ENCODE data around the gene B3GNT2. TPM values are rescaled to one million over a fixed set of nuclear protein-coding genes. Genes with fewer than 3 reads are reported as not detected.

The B3GNT2 gene
- total RNA-seq, 1 experiment from 2014 or later: 15.8 TPM

DNA sequence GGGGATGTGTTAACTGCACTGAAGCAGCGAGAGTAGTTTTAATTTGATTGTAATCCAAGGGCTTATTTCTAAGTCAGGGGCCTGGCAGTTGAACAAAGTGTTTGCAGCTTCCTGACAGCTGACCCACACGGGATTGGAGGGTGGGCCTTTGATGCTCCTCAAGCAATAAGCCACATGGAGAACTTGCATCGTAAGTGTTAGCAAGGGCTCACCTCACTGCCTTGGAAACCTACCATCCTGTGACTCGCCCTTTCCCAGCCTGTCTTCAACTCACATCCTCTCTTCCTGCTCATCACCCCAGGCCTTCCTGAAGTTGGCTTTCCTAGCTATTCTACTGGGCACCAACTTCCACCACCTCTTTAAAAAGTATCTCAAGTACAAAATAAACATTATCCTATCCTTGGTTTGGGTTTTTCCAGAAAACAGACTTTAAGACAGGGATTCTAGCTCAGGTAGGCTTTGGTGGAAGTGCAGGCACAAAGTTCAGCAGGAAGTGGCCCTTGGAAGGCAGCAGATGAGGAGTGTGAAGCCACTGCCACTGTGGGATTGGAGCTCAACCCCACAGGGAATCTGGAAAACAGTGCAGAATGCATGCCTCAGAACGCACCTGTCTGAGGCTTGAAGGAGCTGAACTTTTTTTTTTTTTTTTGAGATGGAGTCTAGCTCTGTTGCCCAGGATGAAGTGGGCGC is 31.6 kb downstream of the B3GNT2 start:
- peaks cover 9% of the 10 kb centered on the region; the same call in 1 of the 2 replicates for H3K36me3 ChIP-seq

GRCh38 chr2:62229082-62229605 is 33.2 kb downstream of the B3GNT2 start:
- H3K9me3 ChIP-seq (replicated peaks): no peaks in the 10 kb centered on the region
- no peaks in the 10 kb centered on the region for H3K27me3 ChIP-seq
- no peak overlapping the region for H3K27ac ChIP-seq

More for the DNA sequence above, 31.6 kb downstream of the B3GNT2 start:
- no peaks in the 10 kb centered on the region for H3K27me3 ChIP-seq
- no peak overlapping the region for H3K4me3 ChIP-seq
- no peaks in the 10 kb centered on the region for H3K9me3 ChIP-seq (replicated peaks)
- no peak overlapping the region for H3K27ac ChIP-seq
- H3K4me1 ChIP-seq: no peaks in the 10 kb centered on the region
- DNase-seq: no peak

GRCh38 chr2:62231541-62231940 is 35.6 kb downstream of the B3GNT2 start:
- DNase-seq: no peak
- H3K27ac ChIP-seq: no peak overlapping the region
- no peak overlapping the region for H3K4me3 ChIP-seq

More at GRCh38 chr2:62229082-62229605, 33.2 kb downstream of the B3GNT2 start:
- no peaks in the 10 kb centered on the region for H3K4me1 ChIP-seq
- no peaks in the 10 kb centered on the region for H3K36me3 ChIP-seq
- no peak overlapping the region for H3K4me3 ChIP-seq
- no peak for DNase-seq

DNA sequence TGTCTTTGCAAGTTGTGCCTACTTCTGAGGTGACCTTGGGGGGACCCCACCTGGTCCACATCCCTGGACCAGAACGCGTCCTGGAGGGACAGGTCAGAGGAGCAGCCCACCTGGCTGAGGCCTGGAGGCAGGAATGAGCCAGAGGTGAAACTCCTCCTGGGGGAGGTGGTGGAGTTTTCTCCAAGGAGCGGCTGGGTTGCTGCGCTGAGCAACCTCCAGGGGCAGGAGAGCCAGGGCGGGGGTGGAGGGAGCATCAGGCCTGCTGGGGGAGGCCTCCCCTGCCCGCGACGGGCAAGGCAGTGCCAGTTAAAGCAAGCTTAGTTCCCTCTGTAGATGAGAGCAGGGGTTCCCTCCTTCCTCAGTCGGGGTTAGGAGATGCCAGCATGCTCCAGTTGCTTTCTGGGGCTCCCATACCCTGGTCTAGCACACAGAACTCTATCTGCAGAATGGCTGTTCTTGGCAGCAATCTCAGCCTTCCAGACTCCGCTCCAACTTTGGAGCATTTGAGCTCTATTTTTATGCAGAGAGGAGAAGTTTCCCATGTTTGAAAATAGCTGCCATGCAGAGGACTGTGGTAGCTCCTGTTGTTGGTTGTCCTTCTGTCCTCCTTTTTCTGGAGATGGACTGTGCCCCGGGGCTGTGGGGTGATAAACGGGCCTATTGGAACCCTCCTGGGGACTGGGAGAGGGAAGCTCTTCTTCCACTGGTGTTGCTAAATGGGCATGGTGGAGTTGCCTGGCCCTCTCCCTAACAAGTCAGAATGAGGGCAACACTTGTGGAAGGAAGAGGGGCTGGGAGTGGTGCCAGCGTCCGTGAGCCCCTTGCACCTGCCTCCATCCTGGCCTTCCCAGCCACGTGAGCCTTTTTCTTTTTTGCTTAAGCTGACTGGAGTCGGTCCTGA is 39.1 kb downstream of the B3GNT2 start:
- Histone ChIP-seq H3K9me3 (replicated peaks) (no peaks in the 10 kb centered on the region), H3K27ac (no peak overlapping the region), H3K27me3 (no peaks in the 10 kb centered on the region), H3K4me3 (no peak overlapping the region), H3K4me1 (no peaks in the 10 kb centered on the region), H3K36me3 (no peaks in the 10 kb centered on the region)
- no peak for DNase-seq

More at GRCh38 chr2:62231541-62231940, 35.6 kb downstream of the B3GNT2 start:
- Histone ChIP-seq H3K9me3 (replicated peaks) (no peaks in the 10 kb centered on the region), H3K27me3 (no peaks in the 10 kb centered on the region), H3K36me3 (no peaks in the 10 kb centered on the region), H3K4me1 (no peaks in the 10 kb centered on the region)

DNA sequence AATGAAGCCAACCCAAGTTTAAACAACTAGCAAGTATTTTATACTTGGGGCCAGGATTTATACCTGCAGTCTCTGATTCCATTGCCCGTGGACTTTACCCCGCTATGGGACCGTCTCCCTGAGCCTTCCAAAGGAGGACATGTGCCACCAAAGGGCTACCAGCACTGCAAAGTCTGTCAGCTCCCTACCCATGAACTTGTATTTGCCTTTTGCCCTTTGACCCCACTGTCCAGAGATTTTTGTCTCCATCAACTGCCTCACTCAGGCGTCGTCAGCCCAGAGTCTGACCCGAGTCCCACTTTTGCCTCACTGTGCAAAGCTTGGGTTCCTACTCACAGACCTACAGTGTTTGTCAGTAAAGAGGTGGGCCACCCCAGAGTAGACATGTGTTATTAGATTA is 40.6 kb downstream of the B3GNT2 start:
- Histone ChIP-seq H3K4me3 (no peak overlapping the region), H3K27me3 (no peaks in the 10 kb centered on the region), H3K9me3 (replicated peaks) (no peaks in the 10 kb centered on the region), H3K4me1 (no peaks in the 10 kb centered on the region), H3K36me3 (no peaks in the 10 kb centered on the region), H3K27ac (no peak overlapping the region)
- DNase-seq: no peak

- Histone ChIP-seq H3K27ac (no peak overlapping the region), H3K4me1 (no peaks in the 10 kb centered on the region), H3K4me3 (no peak overlapping the region), H3K36me3 (no peaks in the 10 kb centered on the region), H3K9me3 (replicated peaks) (no peaks in the 10 kb centered on the region), H3K27me3 (no peaks in the 10 kb centered on the region)
- DNase-seq: no peak
Observed at GRCh38 chr2:62238236-62238635, 42.3 kb downstream of the B3GNT2 start.

GRCh38 chr2:62240546-62240945 is 44.6 kb downstream of the B3GNT2 start:
- Histone ChIP-seq H3K4me3 (no peak overlapping the region), H3K36me3 (no peaks in the 10 kb centered on the region), H3K9me3 (replicated peaks) (no peaks in the 10 kb centered on the region), H3K4me1 (no peaks in the 10 kb centered on the region), H3K27ac (no peak overlapping the region), H3K27me3 (no peaks in the 10 kb centered on the region)
- DNase-seq: no peak

- no peaks in the 10 kb centered on the region for H3K4me1 ChIP-seq
- no peak overlapping the region for H3K4me3 ChIP-seq
- H3K27ac ChIP-seq: no peak overlapping the region
- no peaks in the 10 kb centered on the region for H3K36me3 ChIP-seq
- DNase-seq: no peak
- H3K9me3 ChIP-seq (replicated peaks): no peaks in the 10 kb centered on the region
- H3K27me3 ChIP-seq: no peaks in the 10 kb centered on the region
Observed at GRCh38 chr2:62243983-62244382, 48.1 kb downstream of the B3GNT2 start.

DNA sequence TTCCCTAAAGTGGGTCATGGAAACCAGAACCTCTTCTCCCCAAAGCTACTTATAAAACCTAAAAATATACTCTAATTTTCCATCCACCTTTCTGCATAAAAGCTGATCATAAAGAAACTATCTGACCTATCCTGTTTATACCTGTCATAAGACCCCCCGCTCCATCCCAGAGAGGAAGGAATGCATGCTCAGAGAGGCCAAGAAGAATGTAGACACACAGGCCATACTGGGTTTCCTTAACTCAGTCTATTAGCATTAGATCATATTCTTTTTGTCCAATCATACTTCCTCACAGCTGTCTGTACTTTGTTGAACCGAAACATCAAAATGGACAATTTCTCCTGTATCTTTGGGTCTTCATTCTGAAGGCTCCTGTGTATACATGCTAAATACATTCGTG is 52.3 kb downstream of the B3GNT2 start:
- Histone ChIP-seq H3K4me3 (no peak overlapping the region), H3K36me3 (no peaks in the 10 kb centered on the region), H3K27me3 (no peaks in the 10 kb centered on the region), H3K27ac (no peak overlapping the region), H3K4me1 (no peaks in the 10 kb centered on the region), H3K9me3 (replicated peaks) (no peaks in the 10 kb centered on the region)
- no peak for DNase-seq

- Histone ChIP-seq H3K36me3 (no peaks in the 10 kb centered on the region), H3K27ac (no peak overlapping the region), H3K4me3 (no peak overlapping the region), H3K27me3 (no peaks in the 10 kb centered on the region), H3K4me1 (no peaks in the 10 kb centered on the region), H3K9me3 (replicated peaks) (no peaks in the 10 kb centered on the region)
- DNase-seq: no peak
Observed at GRCh38 chr2:62250239-62250638, 54.3 kb downstream of the B3GNT2 start.

GRCh38 chr2:62254424-62255266 is 58.7 kb downstream of the B3GNT2 start:
- no peaks in the 10 kb centered on the region for H3K27me3 ChIP-seq
- H3K27ac ChIP-seq: no peak overlapping the region
- DNase-seq: no peak
- no peak overlapping the region for H3K4me3 ChIP-seq
- H3K36me3 ChIP-seq: no peaks in the 10 kb centered on the region
- no peaks in the 10 kb centered on the region for H3K4me1 ChIP-seq
- no peaks in the 10 kb centered on the region for H3K9me3 ChIP-seq (replicated peaks)

DNA sequence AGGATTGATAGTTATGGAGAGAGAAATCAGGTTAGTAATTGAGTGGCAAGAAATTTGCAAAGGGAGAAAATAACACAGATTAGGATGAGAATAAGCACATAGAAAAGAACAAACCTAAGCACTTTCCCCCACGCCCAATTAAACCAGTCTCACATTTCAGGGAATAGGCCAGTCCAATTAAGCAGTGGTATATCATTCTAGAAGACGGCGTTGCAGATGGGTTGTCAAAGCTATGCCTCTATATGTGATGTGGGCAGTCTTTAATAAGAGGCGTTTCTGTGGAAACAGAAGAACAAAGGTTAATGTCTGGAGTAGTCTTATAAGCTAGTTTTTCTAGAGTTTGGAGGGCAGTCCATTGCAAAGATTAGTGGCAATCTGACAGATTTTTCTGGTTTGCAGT is 61.6 kb downstream of the B3GNT2 start:
- Histone ChIP-seq H3K27me3 (no peaks in the 10 kb centered on the region), H3K36me3 (no peaks in the 10 kb centered on the region), H3K4me3 (no peak overlapping the region), H3K4me1 (no peaks in the 10 kb centered on the region), H3K9me3 (replicated peaks) (no peaks in the 10 kb centered on the region), H3K27ac (no peak overlapping the region)
- no peak for DNase-seq

- DNase-seq: no peak
- Histone ChIP-seq H3K36me3 (no peaks in the 10 kb centered on the region), H3K27me3 (no peaks in the 10 kb centered on the region), H3K4me1 (peaks cover 11% of the 10 kb centered on the region), H3K27ac (no peak overlapping the region), H3K4me3 (no peak overlapping the region), H3K9me3 (replicated peaks) (no peaks in the 10 kb centered on the region)
Observed at GRCh38 chr2:62263076-62263715, 67.3 kb downstream of the B3GNT2 start.

DNA sequence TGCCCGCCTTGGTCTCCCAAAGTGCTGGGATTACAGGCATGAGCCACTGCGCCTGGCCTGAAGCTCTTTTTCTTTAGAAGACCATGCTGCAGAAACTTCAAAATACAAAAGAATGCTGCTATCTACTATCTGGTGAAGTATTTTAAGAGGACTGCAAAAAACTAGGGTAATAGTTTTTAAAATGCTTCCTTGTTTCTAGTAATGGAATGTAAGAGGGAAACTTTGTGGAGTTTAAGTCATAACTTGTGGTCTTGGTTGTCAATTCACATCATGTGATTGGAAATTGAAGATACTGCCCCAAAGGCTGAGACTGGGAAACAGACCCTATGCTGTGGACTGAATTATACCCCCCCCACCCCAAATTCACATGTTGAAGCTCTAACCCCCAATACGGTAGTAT is 68.3 kb downstream of the B3GNT2 start:
- Histone ChIP-seq H3K9me3 (replicated peaks) (no peaks in the 10 kb centered on the region), H3K27me3 (no peaks in the 10 kb centered on the region), H3K36me3 (no peaks in the 10 kb centered on the region), H3K27ac (no peak overlapping the region), H3K4me3 (no peak overlapping the region), H3K4me1 (peaks cover 11% of the 10 kb centered on the region)
- no peak for DNase-seq
